ENCODE results near the gene AFF3.

Gene AFF3

DNA sequence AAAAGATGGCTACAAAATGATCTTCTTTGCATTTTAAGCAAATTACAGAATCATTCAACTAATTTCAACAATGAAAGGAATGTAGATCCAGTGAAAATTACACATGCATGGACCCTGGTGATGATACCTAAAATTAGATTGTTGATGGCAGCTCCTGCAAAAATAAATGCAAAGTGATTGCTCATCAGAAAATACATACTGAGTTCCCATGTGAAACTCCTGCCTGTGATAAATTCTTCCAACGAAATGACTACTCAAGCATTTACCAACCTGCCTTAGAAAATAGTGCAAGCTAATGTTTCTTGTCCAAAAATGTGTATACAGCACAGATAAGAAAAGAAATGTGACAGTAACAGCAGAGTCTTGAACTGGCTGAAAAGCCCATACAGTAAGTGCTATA is 352.5 kb downstream of the AFF3 start:
- H3K4me3 ChIP-seq (ENCODE audit: low read depth, low read length), result no peak overlapping the region
- no peak for TF ChIP-seq CTCF (conservative IDR thresholded peaks at IDR 0.05; ENCODE audit: low read depth, low read length)
- DNase-seq (ENCODE audit: low read depth), result no peak

DNA sequence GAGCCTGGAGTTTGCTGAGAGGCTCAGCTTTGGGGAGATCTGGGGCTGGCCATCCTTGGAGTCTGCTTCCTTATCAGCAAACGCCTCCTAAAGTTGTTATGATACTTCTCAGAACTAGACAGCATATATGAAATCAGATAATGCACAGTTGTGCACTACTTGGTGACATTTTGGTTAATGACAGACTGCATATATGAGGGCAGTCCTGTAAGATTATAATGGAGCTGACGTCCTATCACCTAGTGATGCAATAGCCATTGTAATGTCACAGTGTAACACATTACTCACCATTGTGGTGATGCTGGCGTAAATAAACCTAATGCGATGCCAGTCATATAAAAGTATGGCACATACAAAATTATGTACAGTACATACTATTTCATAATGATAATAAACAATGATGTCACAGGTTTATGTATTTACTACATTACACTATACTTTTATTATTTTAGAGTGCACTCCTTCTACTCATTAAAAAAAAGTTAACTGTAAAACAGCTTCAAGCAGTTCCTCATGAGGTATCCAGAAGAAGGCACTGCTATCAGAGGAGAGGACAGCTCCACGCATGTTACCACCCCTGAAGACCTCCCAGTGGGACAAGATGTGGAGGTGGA is 354.5 kb downstream of the AFF3 start:
- H3K4me3 ChIP-seq (ENCODE audit: low read depth, low read length), result no peak overlapping the region
- DNase-seq (ENCODE audit: low read depth), result no peak
- TF ChIP-seq CTCF (conservative IDR thresholded peaks at IDR 0.05; ENCODE audit: low read depth, low read length), result no peak

- TF ChIP-seq CTCF (conservative IDR thresholded peaks at IDR 0.05; ENCODE audit: low read depth, low read length), result no peak
- no peak overlapping the region for H3K4me3 ChIP-seq (ENCODE audit: low read depth, low read length)
- no peak for DNase-seq (ENCODE audit: low read depth)
Observed at GRCh38 chr2:99786636-99787390, 355.6 kb downstream of the AFF3 start.

GRCh38 chr2:99784946-99785345 is 357.4 kb downstream of the AFF3 start:
- H3K4me3 ChIP-seq (ENCODE audit: low read depth, low read length), result no peak overlapping the region
- no peak for DNase-seq (ENCODE audit: low read depth)
- no peak for TF ChIP-seq CTCF (conservative IDR thresholded peaks at IDR 0.05; ENCODE audit: low read depth, low read length)

DNA sequence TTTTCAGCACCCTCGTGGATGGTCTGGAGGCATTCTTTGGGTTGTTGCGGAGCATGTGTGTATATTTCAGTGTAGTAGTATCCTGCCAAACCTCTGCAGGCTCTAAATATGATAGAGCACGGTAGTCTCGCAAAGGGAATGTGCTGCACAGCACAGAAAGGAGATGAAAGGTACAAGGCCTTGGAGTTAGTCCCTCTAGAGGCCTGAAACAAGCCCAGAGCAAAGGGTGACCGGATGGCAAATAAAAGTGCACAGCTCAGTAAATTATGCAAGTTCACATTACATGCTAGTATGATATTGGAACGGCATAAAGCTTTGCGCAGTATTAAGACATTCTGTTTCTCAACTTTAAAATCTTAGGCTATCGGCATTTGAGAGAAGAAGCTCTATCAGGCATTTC is 358.1 kb downstream of the AFF3 start:
- no peak overlapping the region for H3K4me3 ChIP-seq (ENCODE audit: low read depth, low read length)
- DNase-seq (ENCODE audit: low read depth), result no peak
- no peak for TF ChIP-seq CTCF (conservative IDR thresholded peaks at IDR 0.05; ENCODE audit: low read depth, low read length)

GRCh38 chr2:99780276-99780675 is 362.1 kb downstream of the AFF3 start:
- no peak for TF ChIP-seq CTCF (conservative IDR thresholded peaks at IDR 0.05; ENCODE audit: low read depth, low read length)
- no peak overlapping the region for H3K4me3 ChIP-seq (ENCODE audit: low read depth, low read length)
- no peak for DNase-seq (ENCODE audit: low read depth)

DNA sequence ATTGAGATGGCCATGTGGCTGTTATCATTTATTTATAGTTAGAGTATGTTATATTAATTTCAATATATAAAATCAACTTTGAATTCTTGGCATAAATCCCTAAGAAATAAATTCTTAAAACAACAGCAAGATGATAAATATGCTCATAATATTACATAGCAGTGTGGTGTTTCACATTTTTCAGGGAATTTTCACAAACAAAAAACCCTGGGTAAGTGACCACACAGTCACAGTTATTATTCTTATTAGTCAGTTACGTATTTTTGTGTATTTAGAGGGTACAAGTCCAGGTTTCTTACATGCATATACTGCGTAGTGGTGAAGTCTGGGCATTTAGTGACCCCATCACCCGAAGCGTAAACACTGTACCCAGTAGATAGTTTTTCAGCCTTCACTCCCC is 363.1 kb downstream of the AFF3 start:
- no peak for DNase-seq (ENCODE audit: low read depth)
- TF ChIP-seq CTCF (conservative IDR thresholded peaks at IDR 0.05; ENCODE audit: low read depth, low read length), result no peak
- H3K4me3 ChIP-seq (ENCODE audit: low read depth, low read length), result no peak overlapping the region

Data from choroid plexus epithelial cell (primary cell).